ENCODE measurements around the gene GOLGA6L7. TPM values are rescaled to one million over a fixed set of nuclear protein-coding genes. Genes with fewer than 3 reads are reported as not detected.
"Not testable (repeated sequence)": the region's sequence is repeated elsewhere in the genome, so short reads cannot be mapped to it uniquely, and the experiment has no call there.

GOLGA6L7 gene
- total and polyA plus RNA-seq, 3 donors from 2014 or later: 4.3 to 15.7 (median 13.6) TPM

GRCh38 chr15:28849271-28849670 lies 827 bp upstream of the GOLGA6L7 start:
- intact Hi-C loops (cut with DNase I; ENCODE audit: low total_unique reads); H3K4me1 ChIP-seq; H3K9me3 ChIP-seq; H3K27ac ChIP-seq; H3K27me3 ChIP-seq; H3K36me3 ChIP-seq (ENCODE audit: low read depth, missing control alignments); DNase-seq; H3K4me3 ChIP-seq: not testable (repeated sequence)
- WGBS, 2 donors: 75 to 85% methylated on average over 2 to 9 of the region's 17 CpGs

DNA sequence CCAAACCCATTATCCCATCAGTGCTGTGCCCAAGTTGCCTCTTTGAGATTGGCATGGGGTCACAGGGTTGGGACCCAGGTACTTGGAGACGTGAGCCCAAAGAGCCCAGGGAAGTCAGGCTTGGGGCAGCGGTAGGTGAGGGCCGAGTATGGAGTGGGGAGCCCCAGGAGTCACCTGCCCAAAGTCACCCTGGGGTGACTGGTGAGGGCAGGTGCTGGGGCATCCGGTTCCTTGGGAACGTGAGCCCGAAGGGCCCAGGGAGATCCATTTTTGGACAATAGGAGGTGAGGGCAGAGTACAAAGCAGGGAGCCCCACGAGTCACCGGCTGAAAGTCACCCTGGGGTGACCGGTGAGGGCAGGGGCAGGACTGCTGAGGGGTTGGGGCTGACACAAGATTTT lies 485 bp downstream of the GOLGA6L7 start:
- H3K4me1 ChIP-seq; intact Hi-C loops (cut with DNase I; ENCODE audit: low total_unique reads); DNase-seq; H3K9me3 ChIP-seq; H3K36me3 ChIP-seq (ENCODE audit: low read depth, missing control alignments); H3K4me3 ChIP-seq; H3K27ac ChIP-seq; H3K27me3 ChIP-seq: not testable (repeated sequence)
- 85 to 94% methylated on average over 9 of the region's 9 CpGs for WGBS, 2 donors

GRCh38 chr15:28847247-28847646 lies 1.2 kb downstream of the GOLGA6L7 start:
- H3K4me3 ChIP-seq; H3K4me1 ChIP-seq; H3K36me3 ChIP-seq (ENCODE audit: low read depth, missing control alignments); H3K9me3 ChIP-seq; H3K27ac ChIP-seq; H3K27me3 ChIP-seq; DNase-seq; intact Hi-C loops (cut with DNase I; ENCODE audit: low total_unique reads): not testable (repeated sequence)
- 28 to 86% methylated on average over 2 to 5 of the region's 5 CpGs for WGBS, 2 donors

- H3K9me3 ChIP-seq; H3K4me1 ChIP-seq; H3K36me3 ChIP-seq (ENCODE audit: low read depth, missing control alignments); intact Hi-C loops (cut with DNase I; ENCODE audit: low total_unique reads); H3K27me3 ChIP-seq; H3K27ac ChIP-seq; DNase-seq; H3K4me3 ChIP-seq: not testable (repeated sequence)
- WGBS, 2 donors: 71 to 77% methylated on average over 7 of the region's 14 CpGs
Measured at GRCh38 chr15:28844147-28844546, 4.3 kb downstream of the GOLGA6L7 start.

DNA sequence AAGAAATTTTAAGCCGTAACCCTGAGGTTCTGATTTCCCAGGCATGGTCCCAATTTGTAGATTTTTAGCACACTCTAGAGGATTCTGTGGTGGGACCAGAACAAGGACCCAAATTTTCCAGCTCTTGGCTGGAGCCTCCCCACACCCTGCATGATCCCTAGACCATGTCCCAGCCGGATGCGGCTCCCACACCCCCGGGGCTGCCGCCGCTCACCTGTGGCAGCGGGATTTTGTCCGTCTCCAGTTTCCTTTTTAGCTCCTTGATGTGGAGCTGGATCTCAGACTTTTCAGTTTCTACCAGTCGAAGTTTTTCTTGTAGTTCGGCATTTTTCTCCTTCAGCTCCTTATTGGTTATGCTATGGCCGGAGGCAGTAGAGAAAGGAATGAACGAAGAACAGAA lies 4.9 kb downstream of the GOLGA6L7 start:
- H3K4me1 ChIP-seq: not testable (repeated sequence)
- 93 to 94% methylated on average over 12 of the region's 12 CpGs for WGBS, 2 donors

GRCh38 chr15:28842210-28842609 lies 6.2 kb downstream of the GOLGA6L7 start:
- H3K9me3 ChIP-seq; H3K4me3 ChIP-seq; H3K27me3 ChIP-seq; intact Hi-C loops (cut with DNase I; ENCODE audit: low total_unique reads); H3K4me1 ChIP-seq; DNase-seq; H3K36me3 ChIP-seq (ENCODE audit: low read depth, missing control alignments); H3K27ac ChIP-seq: not testable (repeated sequence)
- WGBS, 2 donors: 62 to 73% methylated on average over 11 of the region's 11 CpGs

More for the DNA sequence above, 4.9 kb downstream of the GOLGA6L7 start:
- H3K36me3 ChIP-seq (ENCODE audit: low read depth, missing control alignments); H3K27me3 ChIP-seq; H3K9me3 ChIP-seq; DNase-seq; intact Hi-C loops (cut with DNase I; ENCODE audit: low total_unique reads); H3K27ac ChIP-seq; H3K4me3 ChIP-seq: not testable (repeated sequence)

DNA sequence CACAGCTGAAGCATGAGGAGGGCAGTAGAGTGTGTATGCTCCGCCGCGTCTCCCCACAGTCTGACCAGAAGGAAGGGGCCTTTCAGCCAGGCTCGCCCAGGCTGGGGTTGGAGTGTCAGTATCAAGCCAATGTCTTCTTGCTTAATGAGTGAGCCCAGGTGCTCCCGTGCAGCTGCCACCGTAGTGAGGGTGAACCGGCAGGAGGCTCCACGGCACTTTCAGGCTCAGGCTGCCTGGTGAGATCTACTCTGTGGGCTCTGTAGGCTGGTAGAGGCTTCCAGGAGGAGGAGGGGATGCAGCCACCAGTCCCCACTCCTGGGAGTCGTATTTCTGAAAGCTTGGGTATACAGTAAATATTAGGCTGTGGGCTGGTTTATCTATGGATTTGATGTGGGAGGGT lies 8.2 kb downstream of the GOLGA6L7 start:
- H3K4me3 ChIP-seq; H3K36me3 ChIP-seq (ENCODE audit: low read depth, missing control alignments); H3K9me3 ChIP-seq; DNase-seq; H3K27me3 ChIP-seq; intact Hi-C loops (cut with DNase I; ENCODE audit: low total_unique reads); H3K4me1 ChIP-seq; H3K27ac ChIP-seq: not testable (repeated sequence)
- WGBS, 2 donors: 100% methylated on average over 1 of the region's 9 CpGs; no CpG with 5 or more reads in 1 of the 2 donors

DNA sequence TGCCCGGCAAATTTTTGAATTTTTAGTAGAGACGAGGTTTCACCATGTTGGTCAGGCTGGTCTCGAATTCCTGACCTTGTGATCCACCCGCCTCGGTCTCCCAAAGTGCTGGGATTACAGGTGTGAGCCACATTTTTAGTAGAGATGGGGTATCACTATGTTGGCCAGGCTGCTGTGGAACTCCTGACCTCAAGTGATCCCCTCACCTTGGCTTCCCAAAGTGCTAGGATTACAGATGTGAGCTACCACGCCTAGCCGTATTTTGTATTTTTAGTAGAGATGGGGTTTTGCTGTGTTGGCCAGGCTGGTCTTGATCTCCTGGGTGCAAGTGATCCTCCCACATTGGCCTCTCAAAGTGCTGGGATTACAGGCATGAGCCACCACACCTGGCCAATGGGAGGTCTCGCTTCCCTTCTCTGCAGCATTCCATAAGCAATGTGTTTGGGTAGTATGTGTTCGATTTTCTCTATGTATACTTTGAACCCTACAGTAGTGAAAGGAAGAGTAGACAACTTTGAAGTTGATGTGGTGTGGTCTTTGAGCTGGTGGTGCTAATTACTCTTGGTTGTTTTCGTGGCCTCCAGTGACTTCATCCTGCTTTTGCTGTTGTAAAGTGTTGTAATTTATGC lies 13.4 kb downstream of the GOLGA6L7 start:
- H3K27ac ChIP-seq; H3K4me1 ChIP-seq; intact Hi-C loops (cut with DNase I; ENCODE audit: low total_unique reads); H3K36me3 ChIP-seq (ENCODE audit: low read depth, missing control alignments); DNase-seq; H3K9me3 ChIP-seq; H3K27me3 ChIP-seq; H3K4me3 ChIP-seq: not testable (repeated sequence)
- 91 to 95% methylated on average over 8 to 10 of the region's 10 CpGs for WGBS, 2 donors

DNA sequence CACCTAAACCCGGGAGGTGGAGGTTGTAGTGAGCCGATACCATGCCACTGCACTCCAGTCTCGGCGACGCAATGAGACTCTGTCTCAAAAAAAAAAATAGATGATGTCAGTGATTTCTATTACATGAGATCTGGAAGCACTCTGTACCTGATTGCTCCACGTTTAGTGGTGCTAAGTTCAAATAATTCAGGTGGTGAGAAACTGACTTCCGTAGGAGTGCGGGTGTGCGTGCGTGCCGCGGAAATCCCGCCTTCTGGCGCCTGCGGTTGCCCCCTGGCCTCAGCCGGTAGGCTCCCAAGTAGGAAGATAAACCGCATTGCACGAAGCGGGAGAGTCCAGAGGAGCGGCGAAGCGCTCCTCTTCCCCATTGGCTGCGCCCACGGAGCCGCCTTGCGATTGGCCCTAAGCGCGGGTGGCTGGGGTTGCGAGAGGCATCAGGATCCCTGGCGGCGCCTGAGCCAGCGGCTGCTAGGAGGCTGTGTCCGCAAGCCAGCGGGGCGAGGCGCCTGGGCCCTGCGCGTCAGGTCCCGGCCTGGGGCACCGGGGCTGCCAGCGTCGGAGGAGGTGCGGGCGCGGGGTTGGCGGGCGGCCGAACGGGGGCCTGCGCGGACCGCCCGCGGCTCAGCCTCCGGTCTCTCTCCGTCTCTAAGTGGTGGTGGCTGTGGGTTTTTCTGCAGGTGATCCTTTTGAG lies 16.4 kb downstream of the GOLGA6L7 start:
- H3K36me3 ChIP-seq (ENCODE audit: low read depth, missing control alignments); H3K9me3 ChIP-seq; H3K27me3 ChIP-seq; intact Hi-C loops (cut with DNase I; ENCODE audit: low total_unique reads); H3K4me1 ChIP-seq: not testable (repeated sequence)
- peak; percentile 87 for DNase-seq
- WGBS, 2 donors: 3 to 6% methylated on average over 30 to 54 of the region's 56 CpGs
- Histone ChIP-seq H3K27ac (peak overlapping the region in 1 of 2 donors; percentile 19), H3K4me3 (peak overlapping the region; percentile 46 to 47)

DNA sequence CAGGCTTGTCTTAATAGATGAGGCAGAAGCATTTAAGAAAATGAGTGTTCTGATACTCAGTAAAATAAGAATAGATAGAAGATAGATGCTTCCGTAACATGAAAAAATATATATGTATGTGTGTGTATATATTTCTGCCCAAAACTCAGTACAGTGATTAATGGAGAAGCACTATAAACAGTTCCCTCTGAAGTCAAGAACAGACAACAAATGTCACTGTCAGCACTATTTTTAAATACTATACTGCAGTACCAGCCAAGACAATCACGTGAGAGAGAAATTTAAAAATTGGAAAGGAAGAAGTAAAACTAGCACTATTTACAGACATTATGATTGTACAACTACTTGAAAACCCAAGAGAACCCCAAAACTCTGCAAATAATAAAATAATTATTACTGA lies 27.0 kb downstream of the GOLGA6L7 start:
- H3K27ac ChIP-seq; H3K4me1 ChIP-seq; intact Hi-C loops (cut with DNase I; ENCODE audit: low total_unique reads); DNase-seq; H3K27me3 ChIP-seq; H3K4me3 ChIP-seq; H3K36me3 ChIP-seq (ENCODE audit: low read depth, missing control alignments); H3K9me3 ChIP-seq: not testable (repeated sequence)
- 84 to 94% methylated on average over 2 of the region's 2 CpGs for WGBS, 2 donors

- H3K4me1 ChIP-seq; H3K27ac ChIP-seq; H3K4me3 ChIP-seq; intact Hi-C loops (cut with DNase I; ENCODE audit: low total_unique reads); H3K27me3 ChIP-seq; H3K36me3 ChIP-seq (ENCODE audit: low read depth, missing control alignments); DNase-seq; H3K9me3 ChIP-seq: not testable (repeated sequence)
- WGBS, 2 donors: 100% methylated on average over 1 of the region's 3 CpGs; no CpG with 5 or more reads in 1 of the 2 donors
Measured at GRCh38 chr15:28819930-28820295, 28.5 kb downstream of the GOLGA6L7 start.

Data from testis (tissue), 3 donors.